Left ventricle myocardium inferior (tissue), 1 donor: Measurements from ENCODE around the gene BRSK1. TPM values are rescaled to one million over a fixed set of nuclear protein-coding genes. Genes with fewer than 3 reads are reported as not detected.

Source experiments
- DNase-seq: peaks from one replicate; pipeline ENCODE4 v3.0.0-alpha.2; 2020
- H3K27ac ChIP-seq: fragments of 200-600 bp; replicated peaks from 2 replicates; pipeline ENCODE4 v1.8.0; 2021
- H3K27me3 ChIP-seq: fragments of 200-600 bp; 2 replicates; pipeline ENCODE4 v1.8.0; 2021; ENCODE audit warnings: low read depth
- H3K36me3 ChIP-seq: fragments of 200-600 bp; 2 replicates; pipeline ENCODE4 v1.8.0; 2021
- H3K4me1 ChIP-seq: fragments of 200-600 bp; 2 replicates; pipeline ENCODE4 v1.8.0; 2021
- H3K4me3 ChIP-seq: fragments of 200-600 bp; 2 replicates; pipeline ENCODE4 v1.8.0; 2021; ENCODE audit warnings: mild to moderate bottlenecking, moderate library complexity
- H3K9me3 ChIP-seq: fragments of 200-600 bp; replicated peaks from 2 replicates; pipeline ENCODE4 v1.8.0; 2021
- CTCF ChIP-seq: fragments of 200-600 bp; IDR thresholded peaks from 2 replicates; pipeline ENCODE4 v1.8.0; 2021; ENCODE audit warnings: antibody characterized with exemption, mild to moderate bottlenecking, borderline replicate concordance
- intact Hi-C: fragments of 100-400 bp; cut with micrococcal nuclease; formaldehyde crosslinking; loops from one replicate; pipeline ENCODE4 v1.11.0; 2022
- long read RNA-seq: library from polyadenylated mRNA; unstranded; transcript quantifications from one replicate; pipeline ENCODE4 v2.0.0, GENCODE V29; 2021
- total RNA-seq: library from RNA; stranded (reverse); fragmentation: NEBNext Ultra II Directional; extraction: Animal tissue kit (Norgen Biotek cat#: 25700); gene quantifications from one replicate; pipeline ENCODE4 v1.2.1, GENCODE V29; 2021
- donor health status: DM: no; HTN: yes; CAD: no; lungs with severe emphysema.

BRSK1 gene
- total RNA-seq: 3.0 TPM
- long read RNA-seq: 0 reads

DNA sequence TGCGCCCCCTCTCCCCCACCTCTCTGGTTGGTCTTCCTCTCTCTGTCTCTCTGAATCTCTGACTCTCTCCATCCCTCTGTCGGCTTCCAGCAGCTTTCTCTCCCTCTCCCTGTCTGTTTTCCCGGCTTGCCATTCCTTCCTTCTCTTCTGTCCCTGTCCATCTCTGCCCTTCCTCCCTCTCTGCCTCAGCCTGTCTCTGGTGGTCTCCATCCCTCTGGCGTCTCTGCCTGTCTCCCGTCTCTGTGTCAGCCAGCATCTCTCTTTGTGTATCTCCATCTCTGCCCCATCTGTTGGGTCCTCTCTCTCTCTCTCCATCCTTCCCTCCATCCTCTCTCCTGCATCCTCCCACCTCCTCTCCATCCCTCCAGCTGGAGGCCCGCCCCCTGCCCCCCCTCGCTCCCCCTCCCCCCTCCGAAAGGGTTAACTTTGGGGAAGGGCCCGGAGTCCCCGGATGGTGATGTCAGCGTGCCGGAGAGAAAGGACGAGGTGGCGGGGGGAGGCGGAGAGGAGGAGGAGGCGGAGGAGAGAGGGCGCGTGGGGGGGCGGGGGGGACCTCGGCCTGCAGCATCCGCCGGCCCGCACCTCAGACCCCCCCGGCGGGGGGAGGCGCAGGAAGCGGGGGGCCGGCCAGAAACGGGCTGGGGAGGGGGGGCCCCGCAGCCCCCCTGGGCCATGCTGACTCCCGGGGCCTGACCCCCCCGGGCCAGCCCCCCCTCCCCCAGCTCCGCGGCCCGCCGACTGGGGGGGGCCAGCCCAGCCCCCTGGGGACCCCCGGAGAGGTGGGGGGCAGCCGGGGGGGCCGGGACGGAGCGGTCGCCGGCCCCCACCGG lies at the start of gene BRSK1:
Gene BRSK1 (plus strand): TSS at position 450 of the 830 bp plus-strand sequence. CDS start 446 bp downstream, outside the sequence.
- peak; percentile 60 for DNase-seq
- Histone ChIP-seq H3K27me3 (peaks cover 9% of the 10 kb centered on the region), H3K9me3 (no peaks in the 10 kb centered on the region), H3K36me3 (no peaks in the 10 kb centered on the region), H3K4me3 (peak within 1 kb of the TSS; percentile 65), H3K4me1 (peaks cover 37% of the 10 kb centered on the region), H3K27ac (peak within 1 kb of the TSS; percentile 83)
- TF ChIP-seq CTCF: no peak
- intact Hi-C loops: no loop called here

DNA sequence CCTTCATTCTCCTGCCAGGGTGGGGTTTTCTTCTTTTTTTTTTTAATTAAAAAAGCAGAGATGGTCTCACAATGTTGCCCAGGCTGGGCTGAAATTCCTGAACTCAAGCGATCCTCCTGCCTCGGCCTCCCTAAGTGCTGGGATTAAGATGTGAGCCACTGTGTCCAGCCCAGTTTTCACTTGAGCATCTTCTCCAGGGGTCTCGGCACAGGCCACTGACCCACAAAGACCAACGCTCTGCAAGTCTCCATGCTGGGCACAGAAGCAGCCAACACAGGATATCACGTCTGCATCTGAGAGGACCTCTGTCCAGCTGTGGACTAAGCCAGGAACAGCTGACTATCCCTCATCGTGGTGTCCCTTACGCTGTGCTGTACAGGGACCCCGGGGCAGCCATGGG lies 45.8 kb upstream of the BRSK1 start:
- Histone ChIP-seq H3K4me3 (no peak overlapping the region), H3K27ac (no peak overlapping the region), H3K36me3 (peaks cover 94% of the 10 kb centered on the region), H3K27me3 (no peaks in the 10 kb centered on the region), H3K9me3 (no peaks in the 10 kb centered on the region), H3K4me1 (no peaks in the 10 kb centered on the region)
- intact Hi-C loops: no loop called here
- no peak for TF ChIP-seq CTCF
- no peak for DNase-seq

GRCh38 chr19:55239004-55239403 lies 44.8 kb upstream of the BRSK1 start:
- intact Hi-C loops: no loop called here
- peaks cover 94% of the 10 kb centered on the region for H3K36me3 ChIP-seq
- no peak overlapping the region for H3K27ac ChIP-seq
- H3K4me1 ChIP-seq: no peaks in the 10 kb centered on the region
- no peak for TF ChIP-seq CTCF
- no peak overlapping the region for H3K4me3 ChIP-seq
- no peaks in the 10 kb centered on the region for H3K27me3 ChIP-seq
- H3K9me3 ChIP-seq: no peaks in the 10 kb centered on the region
- DNase-seq: no peak

DNA sequence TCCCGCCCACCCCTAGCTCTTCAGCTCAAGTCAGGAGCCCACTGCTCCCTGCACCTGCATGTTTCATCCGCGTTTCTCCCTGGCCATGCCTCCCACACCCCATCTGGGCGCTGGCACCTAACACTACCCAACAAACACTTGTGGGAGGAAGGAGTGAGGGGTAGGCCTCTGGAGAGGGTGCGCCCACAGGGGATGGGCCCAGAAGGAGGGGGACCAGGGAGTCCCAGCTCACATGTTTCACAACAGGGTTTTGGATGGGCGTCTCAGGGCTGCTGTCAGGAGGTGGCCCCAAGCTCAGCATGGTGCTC lies 43.1 kb upstream of the BRSK1 start:
- no peak for TF ChIP-seq CTCF
- Histone ChIP-seq H3K27me3 (no peaks in the 10 kb centered on the region), H3K27ac (no peak overlapping the region), H3K4me1 (no peaks in the 10 kb centered on the region), H3K9me3 (no peaks in the 10 kb centered on the region), H3K36me3 (peaks cover 97% of the 10 kb centered on the region), H3K4me3 (no peak overlapping the region)
- intact Hi-C loops: no loop called here
- DNase-seq: no peak

DNA sequence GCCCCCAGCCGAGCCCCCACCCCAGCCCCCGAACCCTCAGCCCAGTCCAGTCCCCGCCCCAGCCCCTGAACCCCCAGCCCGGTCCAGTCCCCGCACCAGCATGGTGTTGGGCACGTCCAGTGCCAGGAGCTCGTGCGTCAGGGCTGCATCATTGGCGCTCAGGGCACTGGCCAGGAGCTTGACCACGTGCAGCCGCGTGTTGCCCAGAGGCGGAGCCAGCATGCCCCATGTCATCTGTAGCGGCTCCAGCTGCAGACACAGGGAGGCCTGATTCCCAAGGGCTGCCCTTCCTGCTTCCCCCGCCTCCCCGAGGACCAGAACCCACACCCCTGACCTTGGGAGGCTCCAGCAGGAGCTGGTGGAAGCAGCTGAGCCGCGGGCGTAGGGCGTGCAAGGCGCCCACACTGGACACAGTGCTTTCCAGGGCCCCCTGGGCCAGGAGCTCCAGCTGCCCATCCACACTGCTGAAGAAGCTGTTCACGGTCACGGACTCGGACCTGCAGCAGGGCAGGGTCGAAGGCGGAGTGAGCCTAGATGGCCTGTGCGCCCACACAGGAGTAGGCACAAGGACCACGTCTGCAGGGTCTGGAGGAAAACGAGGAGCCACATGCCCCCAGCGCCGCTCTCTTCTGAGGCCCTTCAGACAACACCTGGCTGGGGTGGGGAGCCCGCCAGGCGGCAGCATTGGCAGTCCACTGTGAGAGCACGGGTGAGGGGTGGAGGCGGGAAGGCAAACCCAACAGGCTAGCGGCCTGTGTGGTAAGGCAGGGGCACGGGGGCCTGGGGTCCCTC lies 42.5 kb upstream of the BRSK1 start:
- Histone ChIP-seq H3K9me3 (no peaks in the 10 kb centered on the region), H3K36me3 (peaks cover 97% of the 10 kb centered on the region), H3K27me3 (no peaks in the 10 kb centered on the region), H3K27ac (no peak overlapping the region), H3K4me1 (no peaks in the 10 kb centered on the region), H3K4me3 (no peak overlapping the region)
- DNase-seq: no peak
- intact Hi-C loops: no loop called here
- TF ChIP-seq CTCF: no peak
